Activated CD8-positive, alpha-beta memory T cell treated with anti-CD3 and anti-CD28 coated beads for 24 hours (primary cell): Measurements from ENCODE around the gene BTNL3.
A peak's percentile ranks its signal among the peaks of the same experiment; 100 is the strongest.

Experiments
- DNase-seq: peaks from one replicate; pipeline ENCODE4 v3.0.0-alpha.2; 2020

Gene BTNL3

DNA sequence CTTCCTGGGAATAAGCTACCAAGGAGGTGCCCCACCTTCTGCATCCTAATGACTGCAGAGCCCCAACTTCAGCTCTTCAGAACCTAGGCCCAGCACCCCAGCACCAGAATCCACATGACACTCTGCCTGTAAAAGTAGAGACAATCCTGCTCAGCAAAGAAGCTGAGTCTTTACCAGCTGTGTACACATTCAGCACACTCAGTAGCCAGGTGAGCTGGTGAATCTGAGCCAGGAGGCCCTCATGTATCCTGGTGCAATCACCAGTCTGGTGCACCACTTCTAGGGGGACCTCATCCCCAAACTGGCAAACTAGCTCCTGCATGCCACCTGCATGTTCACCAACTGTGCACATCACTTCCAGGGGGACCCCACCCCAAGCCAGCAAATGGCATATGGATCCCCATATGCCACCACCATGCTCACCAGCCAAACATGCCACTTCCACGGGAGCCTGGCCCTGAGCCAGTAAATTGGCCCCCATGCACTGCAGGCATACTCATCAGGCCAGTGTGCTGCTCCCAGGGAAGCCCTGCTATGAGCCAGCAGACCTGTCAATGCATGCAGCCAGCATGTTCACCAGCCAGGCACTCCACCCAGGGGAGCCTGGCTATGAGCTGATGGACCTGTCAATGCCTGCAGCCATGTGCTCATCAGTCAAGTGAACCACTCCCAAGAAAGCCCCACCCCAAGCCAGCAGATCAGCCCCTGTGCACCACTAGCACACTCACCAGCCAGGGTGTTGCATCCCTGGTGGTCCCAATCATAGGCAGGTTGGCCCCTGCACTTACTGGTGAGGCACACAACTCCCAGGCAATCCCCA, 35.8 kb downstream of the BTNL3 start:
- DNase-seq, result no peak

DNA sequence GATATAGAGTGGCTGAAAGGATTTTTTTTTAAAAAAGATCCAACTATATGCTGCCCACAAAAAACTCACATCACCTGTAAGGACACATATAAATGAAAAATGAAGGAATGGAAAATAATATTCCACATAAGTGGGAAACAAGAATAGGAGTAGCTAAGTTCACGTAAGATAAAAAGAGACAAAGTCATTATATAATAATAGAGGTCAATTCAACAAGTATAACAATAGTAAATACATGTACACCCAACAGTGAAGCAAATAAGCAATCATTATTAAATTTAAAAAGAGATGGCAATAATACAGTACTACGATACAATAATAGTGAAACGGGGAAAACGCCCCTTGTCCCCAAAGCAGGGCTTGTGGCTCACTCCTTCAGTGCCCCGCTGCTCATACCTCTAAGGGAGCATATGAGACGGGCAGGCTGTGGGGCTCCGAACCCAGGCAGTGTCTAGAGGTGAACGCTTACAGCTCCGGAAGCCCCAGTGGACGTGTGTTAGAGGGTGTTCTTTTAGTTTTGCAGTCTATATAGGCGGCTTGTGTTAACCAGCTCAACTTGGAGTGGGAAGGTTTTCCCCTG, 38.9 kb downstream of the BTNL3 start:
- no peak for DNase-seq

DNA sequence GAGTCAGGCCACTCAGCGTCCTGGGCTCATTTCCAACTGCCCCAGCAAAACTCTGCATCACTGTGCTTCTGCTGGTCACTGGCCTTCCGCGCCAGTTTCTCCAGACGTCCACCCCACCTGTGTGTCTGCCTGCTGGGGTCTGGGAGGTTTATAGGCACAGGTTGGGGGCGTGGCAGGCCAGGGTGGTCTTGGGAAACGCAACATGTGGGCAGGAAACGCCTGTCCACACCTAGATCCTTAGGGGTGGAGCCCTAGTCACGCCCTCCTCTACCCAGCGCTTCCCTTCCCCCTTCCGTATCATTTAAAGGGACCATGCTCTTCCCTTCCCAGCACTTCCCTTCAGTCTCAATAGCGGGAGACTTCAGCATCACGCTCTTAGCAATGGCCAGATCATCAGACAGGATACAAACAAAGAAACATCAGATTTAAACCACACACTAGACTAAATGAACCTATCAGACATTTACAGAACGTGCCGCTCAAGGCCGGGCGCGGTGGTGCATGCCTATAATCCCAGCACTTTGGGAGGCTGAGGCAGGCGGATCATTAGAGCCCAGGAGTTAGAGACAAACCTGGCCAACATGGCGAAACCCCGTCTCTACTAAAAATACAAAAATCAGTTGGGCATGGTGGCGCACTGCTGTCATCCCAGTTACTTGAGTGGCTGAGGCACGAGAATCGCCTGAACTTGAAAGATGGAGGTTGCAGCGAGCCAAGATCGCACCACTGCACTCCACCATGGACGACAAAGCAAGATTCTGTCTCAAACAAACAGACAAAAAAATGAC, 39.6 kb downstream of the BTNL3 start:
- DNase-seq, result no peak

DNA sequence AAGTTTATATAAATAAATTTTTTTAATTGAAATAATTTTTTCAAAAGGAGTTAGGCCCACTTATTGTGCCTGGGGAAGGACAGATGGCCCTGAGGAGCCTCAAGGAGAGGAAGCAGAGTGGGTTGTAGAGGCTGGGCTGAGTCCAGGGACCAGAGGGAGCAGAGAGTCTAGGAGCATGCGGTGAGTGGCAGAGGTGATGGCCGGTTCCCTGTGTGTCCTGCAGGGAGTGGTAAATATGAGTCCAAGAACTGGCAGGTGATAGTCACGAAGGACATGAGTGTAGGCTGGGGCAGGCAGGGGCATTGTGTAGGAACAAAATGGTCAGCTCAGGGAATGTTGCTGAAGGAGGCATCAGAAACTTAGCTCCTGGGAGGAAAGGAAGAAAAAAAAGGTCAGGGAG, 43.1 kb downstream of the BTNL3 start:
- no peak for DNase-seq

DNA sequence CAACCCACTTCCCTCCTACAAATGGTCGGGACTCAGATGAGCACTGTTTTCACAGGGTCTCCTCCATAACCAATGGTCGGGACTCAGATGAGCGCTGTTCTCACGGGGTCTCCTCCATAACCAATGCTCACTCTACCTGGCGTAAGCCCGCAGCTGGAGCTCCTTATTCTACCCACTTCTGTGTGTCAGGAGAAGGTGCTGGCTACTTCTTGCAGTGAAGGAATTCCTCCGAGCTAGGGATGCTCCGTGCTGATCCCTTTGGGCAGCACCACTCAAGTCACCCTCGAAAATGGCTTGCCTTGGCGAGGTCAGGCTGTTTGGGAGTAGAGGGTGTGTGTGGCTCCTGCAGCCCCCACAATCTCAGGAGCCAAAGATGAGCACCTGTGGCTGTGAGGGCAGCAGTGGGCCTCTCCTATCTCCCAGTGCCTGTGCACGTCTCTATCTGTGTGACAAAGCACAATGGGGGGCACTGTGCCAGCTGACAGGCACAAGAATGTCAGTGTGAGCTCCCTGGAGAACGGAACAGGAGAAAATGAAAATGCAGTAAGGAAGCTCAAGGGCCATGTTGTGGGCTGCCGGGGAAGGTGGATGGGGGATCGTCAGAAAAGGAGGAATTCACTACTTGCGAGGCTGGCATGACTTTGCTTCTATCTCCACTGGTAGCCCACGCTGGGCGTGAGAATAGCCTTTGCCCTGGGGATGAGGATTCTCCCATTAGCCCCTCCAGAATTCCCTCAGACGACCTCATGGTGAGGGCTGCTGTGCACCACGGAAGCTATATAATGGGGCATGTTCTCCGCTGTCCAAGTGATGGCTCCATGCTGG, 47.6 kb downstream of the BTNL3 start:
- DNase-seq, result no peak

DNA sequence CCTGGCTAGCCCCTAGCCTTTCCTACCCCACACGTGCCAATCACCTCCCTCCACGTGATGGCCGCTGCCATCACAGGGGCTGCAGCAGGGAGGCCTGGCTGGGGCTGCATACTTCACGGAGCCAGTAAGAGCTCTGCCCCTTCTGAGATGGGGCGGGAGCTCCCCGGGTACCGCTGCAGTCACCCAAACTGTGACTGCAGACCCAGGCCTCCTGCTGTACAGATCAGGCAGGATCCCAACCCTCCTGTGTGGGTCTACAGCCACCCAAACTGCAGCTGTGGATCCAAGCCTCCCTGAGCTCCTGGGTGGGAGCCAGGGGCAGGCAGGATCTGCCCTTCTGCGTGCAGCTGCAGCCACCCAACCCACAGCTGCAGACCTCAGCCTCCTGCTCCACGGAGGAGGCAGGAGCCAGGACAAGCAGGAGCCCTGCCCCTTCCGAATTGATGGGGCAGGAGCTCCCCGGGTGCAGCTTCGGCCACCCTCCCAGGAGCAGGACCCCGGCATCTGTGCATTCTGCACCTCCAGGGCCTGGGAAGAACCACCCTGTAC, 48.2 kb downstream of the BTNL3 start:
- no peak for DNase-seq

DNA sequence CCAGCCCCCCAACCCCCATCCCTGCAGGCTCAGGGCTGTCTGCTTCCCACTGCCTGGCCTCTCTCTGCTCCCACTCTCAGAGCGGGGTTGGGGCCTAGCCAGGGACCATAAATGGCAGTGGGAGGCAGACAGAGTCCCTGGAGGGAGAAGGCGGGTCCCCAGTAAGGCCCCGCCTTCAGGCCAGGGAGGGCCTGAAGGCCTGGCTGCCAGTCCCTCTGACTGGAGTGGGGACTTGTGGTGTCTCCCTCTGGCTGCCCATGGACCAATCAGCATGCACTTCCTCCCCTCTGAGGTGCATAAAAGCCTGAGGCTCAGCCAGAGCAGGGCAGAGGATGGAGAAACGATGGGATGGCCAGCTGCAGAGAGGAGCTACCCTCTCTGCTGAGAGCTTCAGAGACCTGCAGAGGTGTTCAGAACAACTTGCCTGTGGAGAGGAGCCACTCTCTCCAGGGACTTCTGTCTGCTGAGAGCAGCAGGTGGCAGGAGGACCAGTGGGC, 48.8 kb downstream of the BTNL3 start:
- DNase-seq, result no peak

DNA sequence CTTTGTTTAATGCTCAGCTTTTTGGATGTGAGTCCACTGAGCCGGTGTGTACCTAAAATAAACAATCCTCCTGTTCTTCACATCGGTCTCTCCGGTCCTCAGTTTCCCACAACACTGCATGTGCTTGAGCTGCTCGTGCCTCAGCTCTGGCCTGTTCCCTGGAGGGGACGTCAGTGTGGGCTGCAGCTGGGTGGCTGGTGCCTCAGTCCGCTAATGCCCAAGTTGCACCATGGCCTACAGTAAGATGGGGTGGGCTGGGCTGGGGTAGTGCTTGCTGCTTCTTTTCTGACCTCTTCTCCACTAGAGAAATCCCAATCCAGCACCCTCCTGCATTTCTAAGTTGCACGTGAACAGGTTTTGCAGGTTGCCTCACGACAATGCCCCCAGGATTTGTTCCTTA, 50.8 kb downstream of the BTNL3 start:
- DNase-seq, result no peak

DNA sequence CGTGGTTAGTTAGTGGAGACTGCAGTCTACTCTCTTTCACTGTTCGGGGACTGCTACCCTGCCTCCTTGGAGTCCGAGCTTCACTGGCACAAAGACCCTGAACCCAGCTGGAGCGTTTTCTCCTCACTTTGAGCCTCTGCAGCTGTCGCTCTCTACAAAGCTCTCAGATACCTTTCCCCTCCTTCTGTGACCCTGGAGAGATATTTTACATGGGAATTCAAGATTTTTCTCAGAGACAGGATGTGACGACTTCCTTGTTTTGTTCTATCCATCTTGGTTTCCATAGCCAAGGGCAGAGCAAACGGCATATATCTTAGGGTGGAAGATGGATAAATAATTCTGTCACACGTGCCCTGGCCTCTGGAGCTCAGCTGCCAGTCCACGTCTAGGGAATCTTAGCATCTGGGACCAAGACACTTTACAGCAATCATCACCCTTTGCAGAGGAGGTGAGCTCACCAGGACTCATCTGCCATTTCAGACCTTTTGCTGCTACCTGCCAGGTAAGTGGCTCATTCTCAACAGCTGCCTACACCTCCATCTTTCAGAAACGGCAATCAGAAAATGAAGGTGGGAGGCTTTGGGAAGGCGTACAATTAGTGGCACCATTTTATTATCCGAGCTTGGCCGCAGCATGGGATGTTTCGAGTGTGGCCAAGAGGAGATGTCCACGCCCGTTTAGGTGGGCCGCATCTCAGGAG, 51.4 kb downstream of the BTNL3 start, which contains the start of gene BTNL9:
Gene BTNL9, plus strand, starts transcription at position 336 of the 700 bp plus-strand sequence. CDS start 5,224 bp downstream, outside the sequence.
- no peak for DNase-seq

DNA sequence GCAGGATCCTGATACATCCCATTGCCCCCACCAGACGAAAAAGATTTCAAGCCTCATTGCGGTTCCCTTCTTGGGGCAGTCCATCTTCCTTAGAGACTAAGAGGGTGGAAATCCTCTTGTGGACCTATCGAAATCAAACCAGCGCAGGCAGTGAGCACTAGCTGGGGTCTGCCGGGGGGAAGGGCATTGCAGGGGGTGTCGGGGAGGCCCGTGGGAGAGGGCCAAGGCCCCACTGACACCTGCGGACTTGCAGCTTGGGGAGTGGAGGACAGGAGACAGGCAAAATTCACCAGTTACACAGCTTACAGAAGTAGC, 51.9 kb downstream of the BTNL3 start:
- no peak for DNase-seq

DNA sequence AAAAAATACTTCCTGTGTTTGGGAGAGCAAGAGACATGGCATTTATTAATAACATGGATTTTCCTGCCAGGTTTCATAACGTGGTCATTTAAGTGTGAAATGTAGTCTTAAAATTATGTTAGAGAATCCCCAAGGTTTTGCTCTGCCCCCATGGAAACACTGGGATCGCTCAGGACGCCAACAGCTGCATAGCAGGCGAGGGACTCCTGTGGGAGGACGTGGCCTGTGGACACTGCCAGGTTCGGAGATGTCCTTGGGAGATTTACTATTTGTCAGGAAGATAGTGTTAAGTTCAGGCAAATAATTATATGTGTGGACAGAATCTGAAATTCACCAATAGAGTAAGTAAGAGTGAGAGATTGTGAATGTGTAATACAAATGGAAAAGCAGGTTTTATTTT, 52.4 kb downstream of the BTNL3 start:
- no peak for DNase-seq

DNA sequence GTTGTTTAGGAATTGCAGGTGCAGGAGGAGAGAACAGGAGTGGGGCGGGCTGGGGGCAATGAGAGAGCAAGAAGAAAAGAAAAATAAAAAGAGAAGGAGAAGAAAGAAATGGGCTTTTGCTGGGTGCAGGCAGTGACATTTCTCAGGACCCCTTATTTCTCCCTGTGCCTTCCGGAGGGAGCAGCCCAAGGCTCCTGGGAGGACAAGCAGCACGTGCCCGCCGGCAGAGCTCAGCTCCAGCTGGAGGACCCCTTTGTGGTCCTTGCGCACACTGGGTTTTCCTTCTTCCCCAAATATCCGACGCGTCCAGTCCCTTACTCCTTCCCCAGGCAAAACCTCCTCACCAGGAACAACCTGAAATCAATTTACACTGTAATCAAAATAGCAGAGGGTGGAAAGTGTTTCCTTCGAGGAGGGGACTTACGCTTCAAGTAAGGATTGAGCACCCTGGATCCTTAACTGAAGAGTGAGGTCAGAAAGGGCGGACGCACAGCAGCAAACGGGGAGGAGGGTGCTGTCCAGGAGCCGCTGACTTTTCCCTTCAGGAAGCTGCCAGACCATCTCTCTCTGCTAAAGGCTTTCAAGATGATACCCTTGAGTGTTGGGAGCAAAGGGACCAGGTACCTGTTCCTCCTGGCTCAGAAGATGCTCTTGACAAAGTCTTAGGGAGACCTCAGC, 53.5 kb downstream of the BTNL3 start:
- DNase-seq, result peak; percentile 26

DNA sequence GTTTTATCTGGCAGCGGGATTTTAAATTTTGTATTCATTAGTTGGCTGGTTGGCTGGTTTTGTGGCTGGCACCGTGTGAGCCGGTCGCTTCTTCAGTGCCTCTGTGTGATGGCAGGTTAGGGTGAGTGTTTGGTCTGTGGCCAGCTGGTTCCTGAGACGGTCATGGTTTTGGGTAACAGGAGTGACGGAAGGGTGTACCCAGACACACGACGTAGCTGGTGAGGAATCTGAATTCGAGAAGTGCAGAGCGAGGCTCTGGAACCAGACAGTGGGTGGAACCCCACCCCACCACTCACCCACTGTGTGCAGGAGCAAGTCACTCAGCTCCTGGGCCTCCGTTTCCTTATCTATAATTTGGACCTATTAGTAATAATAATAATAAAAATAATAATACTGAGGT, 54.1 kb downstream of the BTNL3 start:
- DNase-seq, result no peak

DNA sequence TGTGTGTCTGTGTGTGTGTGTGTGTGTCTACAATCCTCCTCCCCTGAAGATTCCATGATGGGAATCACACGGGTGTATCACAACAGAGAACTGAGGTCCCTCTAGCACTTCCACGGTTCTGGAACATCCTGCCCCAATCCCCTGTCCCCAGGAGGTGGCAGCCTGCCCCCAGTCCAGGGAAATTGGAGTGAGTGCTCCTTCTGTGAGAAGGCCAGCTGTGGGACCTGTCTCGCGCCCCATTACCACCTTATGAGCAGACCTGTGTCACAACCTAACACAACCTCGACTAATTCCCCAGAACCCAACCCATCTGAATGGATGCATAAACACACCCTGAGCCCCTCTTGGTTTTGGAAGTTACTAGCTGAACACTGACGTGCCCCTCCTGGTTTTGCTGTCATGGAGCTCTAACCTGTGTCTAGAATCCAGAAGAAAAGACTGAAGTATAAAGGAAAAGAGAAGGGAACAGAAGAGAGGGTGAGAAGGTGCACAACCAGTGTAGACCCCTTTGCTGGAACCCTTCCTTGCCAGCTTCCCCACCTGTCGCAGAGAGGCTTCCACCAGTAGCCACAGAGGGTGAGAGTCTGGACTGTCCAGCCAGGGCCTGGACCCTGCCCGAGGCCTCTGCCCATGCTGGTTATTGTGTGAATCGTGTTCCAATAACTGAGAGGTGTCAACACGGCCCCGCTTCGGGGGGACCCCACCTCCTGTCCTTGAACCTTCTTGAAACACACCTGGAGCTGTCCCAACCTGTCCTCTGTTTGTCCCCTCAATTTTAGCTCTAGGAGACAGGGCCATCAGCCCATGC, 54.8 kb downstream of the BTNL3 start:
- DNase-seq, result peak; percentile 49

DNA sequence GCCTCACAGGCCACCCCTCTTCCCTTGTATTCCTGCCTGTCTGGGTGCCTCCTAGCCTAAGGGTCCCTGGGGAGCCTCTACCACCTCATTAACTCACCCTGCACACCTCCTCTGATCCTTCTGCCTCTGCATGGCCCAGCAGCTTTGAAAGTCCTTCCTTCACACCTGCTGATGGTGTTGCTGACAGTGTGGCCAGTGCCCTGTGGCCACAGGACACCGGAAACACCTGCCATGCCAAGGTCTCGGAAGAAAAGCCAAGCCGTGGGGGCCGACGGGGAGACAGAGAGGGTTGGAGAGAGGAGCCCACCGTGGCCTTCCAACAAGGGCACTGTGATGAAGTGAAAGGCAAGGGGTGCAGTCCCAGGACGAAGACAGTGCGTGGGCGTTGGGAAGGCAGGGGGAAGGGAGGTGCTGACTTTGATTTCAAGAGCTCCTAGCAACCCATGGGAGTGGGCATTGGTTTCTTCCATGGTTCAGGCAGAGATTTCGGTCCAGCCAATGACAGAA, 55.5 kb downstream of the BTNL3 start:
- peak; percentile 42 for DNase-seq

DNA sequence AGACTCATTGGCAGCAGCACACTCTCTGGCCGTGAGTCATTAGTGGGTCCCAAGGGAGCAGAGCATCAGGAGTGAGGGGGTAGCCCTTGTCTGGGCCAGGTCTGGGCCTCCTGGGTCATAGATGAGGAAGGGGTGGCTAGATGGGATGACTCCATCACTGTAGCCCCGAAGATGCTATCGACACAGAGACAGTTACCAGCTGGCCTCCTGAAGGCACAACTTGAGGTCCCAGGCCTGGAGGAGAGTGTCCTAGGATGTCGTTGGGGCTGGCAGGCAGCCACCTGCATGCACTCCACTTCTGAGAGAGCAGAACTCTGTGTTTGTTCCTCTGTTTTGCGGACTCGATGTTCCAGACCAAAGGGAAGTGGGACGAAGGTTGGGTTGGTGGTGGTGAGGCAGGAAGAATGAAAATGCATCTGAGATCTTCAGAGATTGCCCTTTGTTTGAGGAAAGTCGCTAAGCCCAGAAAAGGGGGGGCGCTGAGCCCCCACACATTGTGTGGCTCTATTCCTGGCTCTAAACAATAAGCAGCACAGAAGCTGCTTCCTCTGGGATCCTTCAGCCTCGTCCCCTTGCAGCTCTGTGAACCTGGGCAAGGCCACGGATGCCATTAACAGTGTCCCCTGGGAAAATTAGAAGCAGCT, 56.1 kb downstream of the BTNL3 start:
- peak; percentile 26 for DNase-seq

DNA sequence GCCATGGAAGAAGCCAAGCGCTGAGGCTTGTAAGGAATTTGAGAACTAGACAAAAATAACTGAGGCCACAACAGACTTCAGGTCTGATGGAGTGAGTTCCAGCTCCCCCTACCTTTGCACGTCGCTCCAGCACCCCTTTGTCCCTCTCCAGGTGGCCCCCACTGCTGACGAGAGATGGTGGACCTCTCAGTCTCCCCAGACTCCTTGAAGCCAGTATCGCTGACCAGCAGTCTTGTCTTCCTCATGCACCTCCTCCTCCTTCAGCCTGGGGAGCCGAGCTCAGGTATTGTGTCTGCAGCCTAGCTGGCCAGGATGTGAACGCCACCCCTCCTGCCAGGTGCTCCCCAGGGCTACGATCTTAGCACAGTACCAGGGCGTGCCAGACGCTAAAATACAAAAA, 56.7 kb downstream of the BTNL3 start:
- DNase-seq, result peak; percentile 44

DNA sequence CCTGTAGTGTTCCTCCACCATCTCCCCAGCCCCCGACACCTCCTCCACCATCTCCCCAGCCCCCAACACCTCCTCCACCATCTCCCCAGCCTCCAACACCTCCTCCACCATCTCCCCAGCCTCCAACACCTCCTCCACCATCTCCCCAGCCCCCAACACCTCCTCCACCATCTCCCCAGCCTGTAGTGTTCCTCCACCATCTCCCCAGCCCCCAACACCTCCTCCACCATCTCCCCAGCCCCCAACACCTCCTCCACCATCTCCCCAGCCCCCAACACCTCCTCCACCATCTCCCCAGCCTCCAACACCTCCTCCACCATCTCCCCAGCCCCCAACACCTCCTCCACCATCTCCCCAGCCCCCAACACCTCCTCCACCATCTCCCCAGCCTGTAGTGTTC, 57.2 kb downstream of the BTNL3 start:
- DNase-seq, result peak; percentile 52

DNA sequence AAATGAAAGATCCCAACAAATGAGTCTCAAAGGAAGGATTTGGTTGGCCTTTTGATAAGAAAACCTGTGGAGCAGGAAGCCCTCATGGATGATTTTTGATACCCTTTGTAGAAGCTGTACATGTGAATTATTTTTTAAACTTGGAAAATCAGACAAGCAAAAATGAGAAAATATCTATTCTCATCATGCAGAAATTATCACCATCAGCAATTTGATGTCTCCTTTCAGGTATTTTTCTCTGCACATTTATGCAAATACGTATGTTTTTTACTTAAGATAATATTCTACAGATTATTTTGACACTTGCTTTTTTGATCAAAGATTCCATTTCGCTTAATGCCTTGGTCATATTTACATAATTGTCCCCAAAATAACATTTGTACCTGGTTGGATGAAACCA, 58.6 kb downstream of the BTNL3 start:
- no peak for DNase-seq

DNA sequence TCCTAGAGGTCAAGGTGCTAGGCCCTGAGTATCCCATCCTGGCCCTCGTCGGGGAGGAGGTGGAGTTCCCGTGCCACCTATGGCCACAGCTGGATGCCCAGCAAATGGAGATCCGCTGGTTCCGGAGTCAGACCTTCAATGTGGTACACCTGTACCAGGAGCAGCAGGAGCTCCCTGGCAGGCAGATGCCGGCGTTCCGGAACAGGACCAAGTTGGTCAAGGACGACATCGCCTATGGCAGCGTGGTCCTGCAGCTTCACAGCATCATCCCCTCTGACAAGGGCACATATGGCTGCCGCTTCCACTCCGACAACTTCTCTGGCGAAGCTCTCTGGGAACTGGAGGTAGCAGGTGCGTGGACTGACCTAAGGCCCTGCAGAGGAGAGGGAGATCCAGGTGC, 59.3 kb downstream of the BTNL3 start:
- peak; percentile 44 for DNase-seq
